CD4-positive, alpha-beta T cell treated with Interleukin-2 at 100 ng/mL for 4 hours (primary cell): ENCODE results near the gene LRRC51.
"Not testable (repeated sequence)": the region's sequence is repeated elsewhere in the genome, so short reads cannot be mapped to it uniquely, and the experiment has no call there.

Experiments used
- DNase-seq: peaks from one replicate; pipeline ENCODE4 v3.0.0-alpha.2; 2020; ENCODE audit warnings: low spot score

LRRC51 gene

DNA sequence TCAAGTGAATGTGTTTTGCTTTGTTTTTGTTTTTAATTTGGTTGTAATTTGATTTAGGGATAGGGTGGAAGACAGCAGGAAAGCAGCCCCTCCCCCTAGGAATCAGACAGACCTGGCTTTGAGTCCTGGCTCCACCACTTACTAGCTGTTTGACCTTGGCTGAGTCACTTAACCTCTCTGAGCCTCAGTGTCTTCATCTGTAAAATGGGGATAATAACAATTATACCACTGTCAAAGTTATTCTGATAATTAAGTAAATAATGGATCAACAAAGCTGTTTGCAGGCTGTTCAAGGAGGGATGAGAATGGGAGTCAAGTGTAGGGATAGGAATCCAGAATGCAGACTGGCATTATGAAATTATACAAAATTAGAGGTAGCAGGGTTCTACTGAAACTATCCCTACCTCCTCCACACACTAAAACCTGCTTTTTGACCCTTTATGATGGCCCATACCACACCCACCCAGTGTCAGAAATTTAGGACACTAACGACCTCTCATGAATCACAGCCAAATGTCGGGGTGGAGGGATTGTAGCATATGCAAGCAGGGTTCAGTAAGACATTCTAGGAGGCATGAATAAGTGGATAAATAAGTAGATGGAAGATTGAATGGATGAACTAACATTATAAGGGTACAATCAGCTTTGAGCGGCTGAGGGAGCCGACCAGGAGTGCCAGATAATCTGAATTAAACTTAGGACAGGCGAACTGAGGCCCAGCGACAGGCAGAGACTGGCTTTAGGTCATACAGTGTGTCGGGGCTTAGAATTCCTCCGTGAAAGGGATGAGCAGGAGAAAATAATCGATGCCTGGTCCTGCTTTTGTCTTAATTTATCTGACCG is 30.9 kb downstream of the LRRC51 start:
- no peak for DNase-seq

- DNase-seq, result peak; percentile 99
Observed at GRCh38 chr11:72112143-72112977, 31.7 kb downstream of the LRRC51 start, which contains the start of gene ANAPC15. Gene ANAPC15 (minus strand): TSS chr11:72112695. CDS start chr11:72111276, 1,419 bp downstream.

- DNase-seq, result no peak
Observed at GRCh38 chr11:72112978-72113808, 32.5 kb downstream of the LRRC51 start.

DNA sequence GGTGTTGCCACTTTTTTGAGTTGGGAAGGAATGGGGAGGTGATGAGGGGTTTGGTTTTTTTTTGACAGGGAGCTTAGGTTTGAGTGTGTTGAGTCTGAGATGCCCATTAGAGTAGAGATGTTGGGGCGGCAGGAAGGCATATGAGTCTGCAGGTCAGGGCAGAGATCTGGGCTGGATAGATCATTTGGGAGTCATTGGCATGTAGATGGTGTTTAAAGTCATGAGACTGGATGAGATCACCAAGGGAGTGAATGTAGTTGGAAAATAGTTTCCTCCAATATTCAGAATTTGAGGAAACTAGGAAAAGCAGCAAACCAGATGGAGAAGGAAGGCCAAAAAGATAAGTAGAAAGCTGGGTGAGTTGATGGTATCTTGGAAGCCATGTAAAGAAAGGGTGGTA is 33.9 kb downstream of the LRRC51 start:
- no peak for DNase-seq

- no peak for DNase-seq
Observed at GRCh38 chr11:72116019-72116755, 35.5 kb downstream of the LRRC51 start.

- DNase-seq, result no peak
Observed at GRCh38 chr11:72119198-72119597, 38.5 kb downstream of the LRRC51 start.

- no peak for DNase-seq
Observed at GRCh38 chr11:72120930-72121329, 40.3 kb downstream of the LRRC51 start.

DNA sequence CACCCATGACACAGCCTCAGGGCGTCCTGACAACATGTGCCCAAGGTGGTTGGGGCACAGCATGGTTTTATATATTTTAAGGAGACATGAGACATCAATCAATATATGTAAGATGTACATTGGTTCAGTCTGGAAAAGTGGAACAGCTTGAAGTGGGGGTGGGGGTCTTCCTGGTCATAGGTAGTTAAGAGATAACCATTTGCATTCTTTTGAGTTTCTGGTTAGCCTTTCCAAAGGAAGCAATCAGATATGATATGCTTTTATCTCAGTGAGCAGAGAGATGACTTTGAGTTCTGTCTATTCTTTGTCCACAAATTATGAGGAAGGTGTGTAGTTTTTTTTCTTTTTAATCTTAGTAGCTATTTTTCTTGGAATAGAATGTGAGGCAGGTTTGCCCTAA is 42.0 kb downstream of the LRRC51 start:
- no peak for DNase-seq

GRCh38 chr11:72123117-72123653 is 42.5 kb downstream of the LRRC51 start:
- no peak for DNase-seq

DNA sequence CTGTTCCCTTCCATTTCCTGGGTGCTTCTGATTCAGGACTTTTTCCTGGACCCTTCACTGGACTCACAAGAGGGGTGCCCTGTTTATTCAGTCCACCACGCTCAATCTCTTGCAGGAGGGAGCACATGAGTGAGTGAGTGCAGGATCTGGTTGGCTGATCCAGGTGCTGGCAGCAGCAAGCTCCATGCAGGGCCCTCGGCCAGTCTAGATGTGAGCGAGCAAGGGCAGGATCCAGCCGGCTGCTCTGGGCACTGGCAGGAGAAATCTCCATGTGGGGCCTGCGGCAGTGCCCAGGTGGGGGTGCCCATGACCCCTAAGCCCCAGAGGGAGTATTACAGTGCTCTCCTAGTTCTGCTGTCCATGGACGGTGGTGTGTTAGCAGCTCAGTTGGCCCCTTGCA is 43.4 kb downstream of the LRRC51 start:
- DNase-seq, result no peak

DNA sequence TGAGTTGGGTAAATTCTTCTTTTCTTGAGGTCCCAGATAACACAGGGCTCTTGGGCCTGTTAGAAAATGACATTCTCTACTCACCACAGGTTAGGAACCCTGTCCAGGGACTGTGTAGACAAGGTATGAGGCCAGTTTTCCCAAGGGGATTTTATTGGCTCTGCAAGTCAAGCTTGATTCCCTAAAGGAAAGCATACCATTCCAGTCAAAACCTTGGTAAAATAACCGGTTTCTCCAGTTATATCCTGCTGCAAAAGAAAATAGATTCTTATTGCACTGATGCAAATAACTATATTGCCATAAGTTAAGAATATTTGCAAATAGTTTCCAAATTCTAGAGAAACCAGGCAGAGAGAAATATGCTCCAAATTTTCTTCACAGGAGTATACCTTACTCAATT is 45.3 kb downstream of the LRRC51 start:
- DNase-seq, result no peak

GRCh38 chr11:72127923-72128322 is 47.3 kb downstream of the LRRC51 start:
- no peak for DNase-seq

- DNase-seq, result no peak
Observed at GRCh38 chr11:72129381-72129780, 48.7 kb downstream of the LRRC51 start.

- DNase-seq, result no peak
Observed at GRCh38 chr11:72132646-72133045, 52.0 kb downstream of the LRRC51 start.

DNA sequence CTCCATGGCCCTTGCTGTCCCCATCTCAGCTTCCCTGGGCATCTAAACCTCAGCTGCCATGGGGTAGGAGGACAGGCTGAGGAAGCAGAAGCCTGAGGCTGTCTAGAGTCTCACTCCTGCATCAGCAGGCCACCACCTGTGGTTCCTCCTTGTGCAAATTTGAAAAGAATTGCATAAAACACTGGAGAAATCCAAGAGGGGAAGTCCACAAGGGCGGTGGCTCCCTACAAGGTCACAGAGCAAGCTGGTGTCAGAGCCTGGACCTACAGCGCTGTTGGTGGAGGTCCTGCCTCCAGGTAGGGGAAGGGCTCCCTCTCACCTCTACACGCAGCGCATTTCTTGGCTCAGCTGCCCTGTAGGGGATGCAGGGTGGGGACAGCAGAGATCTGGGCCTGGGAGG is 54.8 kb downstream of the LRRC51 start, which contains the start of gene FOLR3:
FOLR3 (plus strand) TSS at position 253 of the 400 bp plus-strand sequence. CDS start 228 bp downstream, outside the sequence.
- DNase-seq, result not testable (repeated sequence)

DNA sequence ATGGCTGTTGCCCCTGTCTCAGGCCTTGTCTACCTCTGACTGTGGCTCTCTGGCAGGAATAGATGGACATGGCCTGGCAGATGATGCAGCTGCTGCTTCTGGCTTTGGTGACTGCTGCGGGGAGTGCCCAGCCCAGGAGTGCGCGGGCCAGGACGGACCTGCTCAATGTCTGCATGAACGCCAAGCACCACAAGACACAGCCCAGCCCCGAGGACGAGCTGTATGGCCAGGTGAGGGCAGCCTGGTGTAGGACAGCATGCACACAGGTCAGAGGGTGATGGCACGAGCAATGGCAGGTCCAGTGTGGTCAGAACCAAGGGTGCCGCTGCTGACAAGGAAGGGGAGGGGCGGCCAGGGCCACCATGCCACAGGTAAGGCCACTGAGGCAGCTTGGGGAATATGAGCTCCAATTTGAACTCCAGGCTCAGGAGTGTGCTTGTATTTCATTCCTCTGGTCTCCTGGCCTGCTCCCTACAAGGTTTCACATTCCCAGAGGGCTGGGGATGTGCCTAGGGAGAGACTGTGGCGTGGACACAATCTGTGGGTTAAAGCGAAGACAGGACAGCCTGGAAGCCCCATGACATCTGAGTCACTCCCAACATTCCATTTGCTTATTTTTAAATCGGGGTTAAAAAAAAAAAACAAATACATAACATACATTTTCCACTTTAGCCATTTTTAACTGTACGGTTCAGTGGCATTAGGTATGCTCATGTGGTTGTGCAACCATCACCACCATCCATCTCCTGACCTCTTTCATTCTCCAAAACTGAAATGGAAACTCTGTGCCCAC is 55.4 kb downstream of the LRRC51 start:
- DNase-seq, result no peak

DNA sequence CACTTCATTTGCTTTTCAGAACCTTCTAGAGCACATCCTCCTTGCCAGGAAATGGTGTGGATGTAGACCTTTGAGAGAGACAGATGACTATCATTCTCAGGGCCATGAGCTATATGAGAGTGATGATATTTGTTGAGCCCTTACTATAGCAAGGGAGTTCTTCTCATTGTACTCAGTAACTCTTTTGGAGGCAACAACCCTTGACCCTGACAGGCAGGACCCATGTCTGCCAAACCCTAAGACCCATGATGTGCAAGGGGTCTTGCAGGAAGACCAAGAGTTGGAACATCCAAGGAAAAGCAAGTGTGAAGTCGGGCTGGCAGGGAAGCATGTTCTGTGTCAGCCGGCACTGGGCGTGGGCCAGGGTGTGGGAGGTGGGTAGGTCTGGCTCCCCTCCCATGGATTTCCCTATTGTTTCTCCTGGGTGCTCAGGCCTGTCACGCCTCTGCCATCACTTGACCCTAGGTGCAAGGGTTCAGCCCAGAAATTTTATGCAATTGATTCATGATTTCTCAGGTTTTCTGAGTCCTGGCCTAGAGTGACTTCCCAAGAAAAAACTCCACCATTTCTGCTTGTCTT is 56.1 kb downstream of the LRRC51 start:
- no peak for DNase-seq

DNA sequence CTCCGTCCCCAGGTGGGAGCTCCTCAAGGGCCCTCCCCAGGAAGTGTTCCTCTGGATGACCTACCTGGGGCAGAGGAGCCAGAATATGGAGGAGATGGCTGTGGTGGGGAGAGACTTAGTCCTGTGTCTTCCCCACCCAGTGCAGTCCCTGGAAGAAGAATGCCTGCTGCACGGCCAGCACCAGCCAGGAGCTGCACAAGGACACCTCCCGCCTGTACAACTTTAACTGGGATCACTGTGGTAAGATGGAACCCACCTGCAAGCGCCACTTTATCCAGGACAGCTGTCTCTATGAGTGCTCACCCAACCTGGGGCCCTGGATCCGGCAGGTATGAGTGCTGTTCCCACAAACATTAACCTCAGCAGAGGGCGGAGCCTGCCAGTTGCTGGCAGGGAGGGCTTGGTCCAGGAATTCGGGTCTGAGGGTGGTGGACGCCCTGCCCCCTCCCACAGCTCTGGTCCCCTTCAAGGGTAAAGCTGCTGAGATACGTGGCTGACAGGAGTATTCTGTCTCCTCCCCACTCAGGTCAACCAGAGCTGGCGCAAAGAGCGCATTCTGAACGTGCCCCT is 58.3 kb downstream of the LRRC51 start:
- DNase-seq, result no peak

GRCh38 chr11:72139500-72139899 is 58.9 kb downstream of the LRRC51 start:
- DNase-seq, result no peak
